H7 (cell line): ENCODE data around the gene L2HGDH. TPM values are rescaled to one million over a fixed set of nuclear protein-coding genes. Genes with fewer than 3 reads are reported as not detected.

ENCODE experiments used
- DNase-seq: peaks from one replicate; pipeline ENCODE4 v3.0.0; 2012
- H3K27me3 ChIP-seq: 2 replicates; pipeline ENCODE4 v1.6.0; 2011; ENCODE audit warnings: mild to moderate bottlenecking, low read length; ENCODE audit not compliant: control insufficient read depth, insufficient read depth
- H3K36me3 ChIP-seq: replicated peaks from 2 replicates; pipeline ENCODE4 v1.5.1; 2011; ENCODE audit warnings: low read length; ENCODE audit not compliant: control insufficient read depth, insufficient read depth
- H3K4me3 ChIP-seq: 2 replicates; pipeline ENCODE4 v1.5.1; 2011; ENCODE audit warnings: low read depth, mild to moderate bottlenecking, control low read depth, low read length, moderate library complexity; ENCODE audit not compliant: insufficient read depth
- total RNA-seq: library from RNA; depleted of rRNA; stranded (reverse); fragments of >200 nt; shearing (Covaris generic); gene quantifications from 2 replicates; pipeline ENCODE4 v1.2.3, GENCODE V29; 2014; rRNA removed

Gene L2HGDH
- total RNA-seq, 1 experiment from 2014 or later = 17.4 TPM

DNA sequence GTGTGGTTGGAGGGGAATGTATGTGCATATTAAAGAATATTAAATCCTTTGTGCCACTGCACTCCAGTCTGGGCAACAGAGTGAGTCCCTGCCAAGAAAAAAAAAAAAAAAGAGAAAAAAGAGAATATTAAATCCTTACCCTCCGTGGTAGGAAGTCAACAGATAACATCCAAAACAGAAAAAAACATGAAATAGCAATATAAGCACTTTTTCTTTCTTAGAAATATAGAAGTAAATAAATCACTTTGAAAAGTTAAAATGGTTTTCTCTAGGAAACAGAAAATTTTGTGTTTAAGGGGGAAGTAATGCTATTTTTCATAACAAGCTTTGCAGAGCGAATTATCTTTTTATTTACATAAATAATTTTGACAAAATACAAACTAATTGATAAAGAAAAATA, 98.2 kb downstream of the L2HGDH start:
- Histone ChIP-seq H3K4me3 (no peak overlapping the region), H3K27me3 (no peaks in the 10 kb centered on the region), H3K36me3 (no peaks in the 10 kb centered on the region)
- no peak for DNase-seq

DNA sequence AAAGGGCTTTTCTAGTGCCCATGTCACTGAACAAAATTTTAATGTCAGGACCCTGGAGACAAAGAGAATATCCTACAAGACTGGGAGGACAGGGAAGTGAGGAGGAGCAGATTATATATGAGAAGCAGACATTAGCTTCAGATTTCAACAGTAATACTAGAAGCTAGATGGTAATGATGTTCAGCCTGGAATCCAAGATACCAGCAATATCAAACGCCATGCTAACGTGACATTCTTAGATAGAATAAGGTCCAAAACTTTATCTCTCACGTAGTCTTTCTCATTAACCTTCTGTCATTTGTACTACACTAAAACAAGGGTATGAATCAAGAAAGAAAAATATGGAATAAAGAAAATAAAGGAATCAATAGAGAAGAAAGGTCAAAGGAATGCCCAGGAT, 99.3 kb downstream of the L2HGDH start:
- Histone ChIP-seq H3K4me3 (no peak overlapping the region), H3K27me3 (no peaks in the 10 kb centered on the region), H3K36me3 (no peaks in the 10 kb centered on the region)
- DNase-seq = no peak

DNA sequence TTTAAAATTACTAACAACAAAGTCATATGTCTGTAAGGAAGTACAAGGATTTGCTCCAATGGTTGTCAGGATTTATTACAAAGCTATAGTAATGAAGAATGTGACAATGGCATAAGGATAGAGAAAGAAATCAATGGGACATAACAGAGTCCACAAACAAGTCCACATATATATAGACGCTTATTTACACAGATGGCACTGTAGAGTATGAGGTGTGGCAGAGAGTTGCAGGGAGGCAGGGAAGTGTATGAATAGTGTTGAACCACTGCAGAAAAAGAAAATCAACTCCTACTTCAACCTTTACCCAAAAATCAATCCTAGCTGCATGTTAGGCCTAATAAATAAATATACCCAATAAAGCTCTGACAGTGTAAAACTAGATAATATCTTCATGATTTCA, 102.0 kb downstream of the L2HGDH start:
- Histone ChIP-seq H3K27me3 (no peaks in the 10 kb centered on the region), H3K4me3 (no peak overlapping the region), H3K36me3 (no peaks in the 10 kb centered on the region)
- DNase-seq = no peak

DNA sequence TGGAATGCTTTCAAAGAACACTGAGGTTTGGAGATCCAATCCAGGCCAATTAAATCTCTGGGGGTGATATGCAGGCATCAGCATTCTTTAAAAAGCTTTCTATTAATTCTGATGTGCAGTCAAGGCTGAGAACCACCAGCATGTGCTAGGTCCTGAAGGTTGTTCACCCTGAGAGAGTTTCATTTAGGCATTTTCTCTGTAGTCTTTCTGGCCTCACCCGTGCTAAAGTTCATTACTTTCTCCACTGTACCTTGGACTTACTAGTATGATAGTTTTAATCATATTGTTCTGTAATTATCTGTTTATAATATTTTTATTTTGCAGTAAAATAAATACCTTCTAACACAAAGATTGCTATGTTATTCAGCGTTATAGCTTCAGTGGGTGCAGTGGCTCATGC, 113.5 kb downstream of the L2HGDH start:
- no peak for DNase-seq
- Histone ChIP-seq H3K27me3 (no peaks in the 10 kb centered on the region), H3K36me3 (no peaks in the 10 kb centered on the region; the same call in 1 of the 2 replicates), H3K4me3 (no peak overlapping the region)

DNA sequence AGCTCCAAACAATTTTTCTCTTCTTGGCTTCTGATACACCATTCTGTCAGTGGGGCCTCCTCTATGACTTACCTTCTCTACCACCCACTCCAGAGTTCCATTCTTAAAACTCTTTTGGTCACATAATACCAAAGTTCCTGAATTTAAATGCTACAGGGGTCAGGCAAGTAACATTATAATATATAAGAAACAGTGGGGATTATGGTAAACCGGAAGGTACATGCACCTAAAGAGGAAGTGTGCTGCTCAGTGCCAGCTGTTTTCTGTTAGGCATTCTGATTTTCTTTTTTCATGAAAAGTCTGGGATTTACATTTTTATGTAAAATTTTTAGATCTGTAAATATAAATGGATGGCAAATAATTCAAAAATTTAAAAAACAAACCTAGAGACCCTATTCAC, 120.5 kb downstream of the L2HGDH start:
- Histone ChIP-seq H3K4me3 (no peak overlapping the region), H3K27me3 (no peaks in the 10 kb centered on the region), H3K36me3 (no peaks in the 10 kb centered on the region)
- DNase-seq = no peak

Other genes with a start within 250 kb of the L2HGDH start
- 8.2 and 8.4 TPM in 2 replicates for gene VCPKMT, start 195.7 kb downstream of the L2HGDH start, total RNA-seq
- 12.9 and 16.1 TPM in 2 replicates for gene SOS2, start 80.7 kb downstream of the L2HGDH start, total RNA-seq
- gene DMAC2L, start 95 bp upstream of the L2HGDH start, total RNA-seq = 8.0 and 8.2 TPM in 2 replicates
- 5.8 and 16.4 TPM in 2 replicates for gene CDKL1, start 84.7 kb upstream of the L2HGDH start, total RNA-seq
- 17.2 and 27.4 TPM in 2 replicates for gene MAP4K5, start 220.3 kb upstream of the L2HGDH start, total RNA-seq
- 1.9 and 2.8 TPM in 2 replicates for gene ATL1, start 247.9 kb upstream of the L2HGDH start, total RNA-seq